ENCODE data around the gene SLC1A5.

- TF ChIP-seq CTCF (IDR thresholded peaks at IDR 0.05; ENCODE audit: borderline replicate concordance, extremely low read depth, low read length, poor library complexity, severe bottlenecking) (no peak), EZH2 (IDR thresholded peaks at IDR 0.05; ENCODE audit: borderline replicate concordance, low read depth, low read length, severe bottlenecking) (no peak)
These were observed 54.6 kb downstream of the SLC1A5 start for GRCh38 chr19:46733690-46734292.

Measured in DND-41 (cell line).